Suprapubic skin (tissue), 4 donors: ENCODE data around the gene SKAP2. TPM values are rescaled to one million over a fixed set of nuclear protein-coding genes. Genes with fewer than 3 reads are reported as not detected.

Experiments
- DNase-seq, 2 donors: peaks; one replicate each; pipeline ENCODE4 v3.0.0-alpha.2; 2019; ENCODE audit warnings: low spot score in 2 of 2
- H3K27ac ChIP-seq: fragments of 200-600 bp; sonication (generic); one replicate; pipeline ENCODE4 v1.5.1; 2019
- H3K27me3 ChIP-seq: fragments of 200-600 bp; sonication (generic); one replicate; pipeline ENCODE4 v1.5.1; 2019
- H3K36me3 ChIP-seq: fragments of 200-600 bp; sonication (generic); one replicate; pipeline ENCODE4 v1.5.1; 2019
- H3K4me1 ChIP-seq: fragments of 200-600 bp; sonication (generic); one replicate; pipeline ENCODE4 v1.5.1; 2019
- H3K4me3 ChIP-seq: fragments of 200-600 bp; sonication (generic); one replicate; pipeline ENCODE4 v1.5.1; 2019; ENCODE audit warnings: mild to moderate bottlenecking
- H3K9me3 ChIP-seq: fragments of 200-600 bp; sonication (generic); one replicate; pipeline ENCODE4 v1.5.1; 2019
- CTCF ChIP-seq, 2 donors: fragments of 200-600 bp in 1 of 2; fragments of 450-650 bp in 1 of 2; sonication (generic) in 1 of 2; IDR thresholded peaks; one replicate each; pipeline ENCODE4 v1.5.1; 2016 to 2019; ENCODE audit warnings: antibody characterized with exemption in 2 of 2, mild to moderate bottlenecking in 1 of 2, moderate library complexity in 1 of 2
- EP300 ChIP-seq: sonication (generic); formaldehyde crosslinking; IDR thresholded peaks from one replicate; pipeline ENCODE4 v1.6.1; 2017; ENCODE audit warnings: antibody characterized with exemption
- POLR2A ChIP-seq, 2 donors: fragments of 450-650 bp; IDR thresholded peaks; one replicate each; pipeline ENCODE4 v1.6.1; 2017; ENCODE audit warnings: antibody characterized with exemption in 2 of 2, mild to moderate bottlenecking in 2 of 2, moderate library complexity in 2 of 2
- POLR2AphosphoS5 ChIP-seq, 3 donors: sonication (generic); formaldehyde crosslinking; IDR thresholded peaks; one replicate each; pipeline ENCODE4 v1.6.1; 2017; ENCODE audit warnings: antibody characterized with exemption in 3 of 3
- WGBS: methylation state at CpG from one replicate; pipeline ENCODE4 v1.1.5; 2018; 5-methylcytosine and 5-hydroxymethylcytosine counted together
- total RNA-seq, 4 donors: library from RNA; depleted of rRNA; stranded (reverse); fragments of >200 nt; gene quantifications; one replicate each; pipeline ENCODE4 v1.1.0, GENCODE V29; 2016

The SKAP2 gene
- total RNA-seq, 4 donors from 2014 or later, result 21.3 to 34.4 (median 23.9) TPM

DNA sequence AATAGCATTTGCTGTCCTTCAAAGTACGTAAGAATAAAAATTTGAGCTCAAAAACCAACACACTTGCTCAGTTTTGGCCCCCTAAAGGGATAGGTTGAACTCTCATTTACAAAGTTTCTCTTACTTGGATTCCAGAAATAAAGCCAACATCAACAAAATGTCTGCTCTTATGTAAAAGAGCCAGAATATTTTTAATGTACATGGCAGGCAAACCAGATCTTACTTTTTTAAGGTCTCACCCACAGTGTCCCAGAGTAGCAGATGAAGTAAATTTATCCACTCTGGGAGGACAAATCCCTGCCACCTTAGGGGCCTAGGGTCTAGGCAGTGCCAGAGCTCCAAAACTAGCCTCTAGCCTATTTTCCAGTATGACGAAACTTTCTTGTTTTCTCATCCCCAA lies 159.6 kb downstream of the SKAP2 start:
- WGBS, result 76% methylated on average over 2 of the region's 2 CpGs
- TF ChIP-seq EP300, result no peak
- TF ChIP-seq POLR2A (IDR thresholded peaks at IDR 0.05), result no peak
- TF ChIP-seq CTCF (IDR thresholded peaks at IDR 0.05), result no peak
- TF ChIP-seq POLR2AphosphoS5 (IDR thresholded peaks at IDR 0.05), result no peak
- H3K4me3 ChIP-seq, result no peak overlapping the region

DNA sequence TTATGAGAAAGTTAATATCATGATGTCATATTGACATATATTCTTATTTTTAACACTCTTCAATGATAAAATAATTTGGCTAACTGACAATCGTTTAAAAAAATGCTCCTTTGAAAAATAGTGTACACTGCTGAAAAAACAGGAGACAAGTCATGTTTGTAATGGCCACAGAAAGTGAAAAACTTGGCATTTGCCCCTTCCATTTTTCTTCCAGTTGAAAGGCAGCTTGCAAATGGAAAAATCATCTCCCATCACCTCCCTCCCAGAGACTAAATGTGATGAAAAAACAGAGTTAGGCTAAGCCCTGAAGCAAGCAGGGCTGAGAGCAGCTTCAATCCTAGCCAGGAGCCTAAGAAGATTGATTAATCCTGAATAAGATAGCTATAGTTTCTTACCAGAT lies 160.4 kb downstream of the SKAP2 start:
- Histone ChIP-seq H3K4me1 (peaks cover 2% of the 10 kb centered on the region), H3K4me3 (no peak overlapping the region), H3K27ac (no peak overlapping the region), H3K36me3 (no peaks in the 10 kb centered on the region), H3K27me3 (no peaks in the 10 kb centered on the region), H3K9me3 (no peaks in the 10 kb centered on the region)
- WGBS, result 71% methylated on average over 1 of the region's 1 CpG
- TF ChIP-seq POLR2AphosphoS5 (IDR thresholded peaks at IDR 0.05) (no peak), CTCF (IDR thresholded peaks at IDR 0.05) (no peak), POLR2A (IDR thresholded peaks at IDR 0.05) (no peak), EP300 (no peak)
- DNase-seq, result no peak

More for the DNA sequence above, 159.6 kb downstream of the SKAP2 start:
- no peak for DNase-seq
- no peak overlapping the region for H3K27ac ChIP-seq
- no peaks in the 10 kb centered on the region for H3K27me3 ChIP-seq
- no peaks in the 10 kb centered on the region for H3K9me3 ChIP-seq
- H3K36me3 ChIP-seq, result no peaks in the 10 kb centered on the region
- peaks cover 2% of the 10 kb centered on the region for H3K4me1 ChIP-seq

DNA sequence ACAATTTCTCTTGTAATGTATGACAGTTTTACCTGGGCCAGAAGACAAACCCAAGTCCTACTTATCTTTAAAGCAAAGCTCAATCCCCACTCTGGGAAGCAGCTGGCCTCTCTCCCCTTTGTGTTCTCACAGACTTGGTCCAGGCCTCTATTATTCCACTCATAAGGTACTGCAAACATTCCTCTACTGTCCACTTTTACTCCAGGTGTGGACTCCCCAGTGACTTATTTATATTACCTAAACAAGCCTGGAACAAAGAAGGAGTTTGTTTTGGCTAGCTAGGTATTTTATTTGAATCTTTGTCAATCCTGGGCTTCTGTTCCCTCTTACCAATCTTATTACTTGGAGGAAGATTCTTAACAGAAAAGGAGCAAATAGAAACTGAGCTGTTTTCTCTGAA lies 163.5 kb downstream of the SKAP2 start:
- no peak for DNase-seq
- H3K4me1 ChIP-seq, result peaks cover 2% of the 10 kb centered on the region
- H3K9me3 ChIP-seq, result no peaks in the 10 kb centered on the region
- no peak for TF ChIP-seq POLR2A (IDR thresholded peaks at IDR 0.05)
- no peak for TF ChIP-seq CTCF (IDR thresholded peaks at IDR 0.05)
- H3K27ac ChIP-seq, result no peak overlapping the region
- no peak overlapping the region for H3K4me3 ChIP-seq
- H3K36me3 ChIP-seq, result no peaks in the 10 kb centered on the region
- no peaks in the 10 kb centered on the region for H3K27me3 ChIP-seq

GRCh38 chr7:26700386-26700785 lies 164.0 kb downstream of the SKAP2 start:
- Histone ChIP-seq H3K4me3 (no peak overlapping the region), H3K27ac (no peak overlapping the region), H3K36me3 (no peaks in the 10 kb centered on the region), H3K4me1 (peaks cover 2% of the 10 kb centered on the region), H3K27me3 (no peaks in the 10 kb centered on the region), H3K9me3 (no peaks in the 10 kb centered on the region)
- WGBS, result 97% methylated on average over 5 of the region's 5 CpGs
- TF ChIP-seq EP300 (no peak), POLR2A (IDR thresholded peaks at IDR 0.05) (no peak)
- no peak for DNase-seq

DNA sequence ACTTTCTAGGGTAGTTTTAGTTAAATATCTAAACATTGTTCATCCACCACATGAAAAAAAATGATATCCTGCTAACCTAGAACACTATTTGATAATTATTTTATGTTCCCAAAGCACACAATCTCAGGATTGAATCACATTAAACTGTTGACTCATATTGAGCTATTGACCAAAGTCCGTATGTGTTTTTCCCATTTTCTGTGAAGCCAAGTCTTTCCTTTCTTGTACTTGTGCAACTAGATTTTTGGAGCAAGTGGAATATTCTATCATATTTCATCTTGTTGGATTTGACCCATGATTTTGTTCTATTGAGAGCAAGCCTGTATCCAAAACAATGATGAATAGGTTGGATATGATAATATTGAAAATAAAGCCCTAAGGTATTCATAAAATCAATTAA lies 164.6 kb downstream of the SKAP2 start:
- Histone ChIP-seq H3K9me3 (no peaks in the 10 kb centered on the region), H3K4me1 (no peaks in the 10 kb centered on the region), H3K4me3 (no peak overlapping the region), H3K27me3 (no peaks in the 10 kb centered on the region), H3K27ac (no peak overlapping the region), H3K36me3 (no peaks in the 10 kb centered on the region)
- no peak for DNase-seq
- 84% methylated on average over 1 of the region's 1 CpG for WGBS
- TF ChIP-seq POLR2AphosphoS5 (IDR thresholded peaks at IDR 0.05), result no peak
- no peak for TF ChIP-seq CTCF (IDR thresholded peaks at IDR 0.05)
- TF ChIP-seq EP300, result no peak
- TF ChIP-seq POLR2A (IDR thresholded peaks at IDR 0.05), result no peak

DNA sequence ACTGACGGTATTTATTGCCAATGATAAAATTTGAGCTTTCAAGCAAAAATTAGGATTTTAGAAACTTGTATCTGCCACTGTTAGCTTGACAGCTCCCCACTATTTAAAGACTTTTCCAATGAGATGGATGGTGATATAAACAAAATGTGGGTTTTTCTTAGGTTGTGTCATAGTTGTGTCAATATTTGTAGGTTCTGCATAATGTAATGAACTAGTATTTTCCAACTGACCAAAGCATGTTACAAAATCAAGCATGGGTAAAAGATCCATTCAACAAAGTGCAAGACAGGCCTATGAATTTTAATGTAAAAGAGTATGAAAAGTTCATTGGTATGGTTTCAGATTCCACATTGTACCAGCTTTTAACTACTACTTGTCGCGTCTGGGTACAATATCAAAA lies 165.6 kb downstream of the SKAP2 start:
- WGBS, result 94% methylated on average over 3 of the region's 3 CpGs
- Histone ChIP-seq H3K36me3 (no peaks in the 10 kb centered on the region), H3K27me3 (no peaks in the 10 kb centered on the region), H3K4me3 (no peak overlapping the region), H3K4me1 (no peaks in the 10 kb centered on the region), H3K27ac (no peak overlapping the region), H3K9me3 (no peaks in the 10 kb centered on the region)
- DNase-seq, result no peak
- TF ChIP-seq POLR2A (IDR thresholded peaks at IDR 0.05), result no peak
- no peak for TF ChIP-seq EP300
- no peak for TF ChIP-seq CTCF (IDR thresholded peaks at IDR 0.05)
- TF ChIP-seq POLR2AphosphoS5 (IDR thresholded peaks at IDR 0.05), result no peak
